ENCODE results near the gene RTN4R.

The RTN4R gene

GRCh38 chr22:20242393-20243175, 25.5 kb downstream of the RTN4R start:
- DNase-seq (ENCODE audit: low read depth, low spot score): no peak

- peak; percentile 41 for DNase-seq (ENCODE audit: low read depth, low spot score)
Observed at GRCh38 chr22:20241579-20242392, 26.3 kb downstream of the RTN4R start.

GRCh38 chr22:20240900-20241299, 27.2 kb downstream of the RTN4R start:
- DNase-seq (ENCODE audit: low read depth, low spot score): no peak

GRCh38 chr22:20240447-20240764, 27.7 kb downstream of the RTN4R start:
- no peak for DNase-seq (ENCODE audit: low read depth, low spot score)

GRCh38 chr22:20239676-20240446, 28.3 kb downstream of the RTN4R start:
- DNase-seq (ENCODE audit: low read depth, low spot score): no peak

GRCh38 chr22:20238901-20239675, 29.0 kb downstream of the RTN4R start:
- peak; percentile 51 for DNase-seq (ENCODE audit: low read depth, low spot score)

- peak; percentile 86 for DNase-seq (ENCODE audit: low read depth, low spot score)
Observed at GRCh38 chr22:20238536-20238900, 29.6 kb downstream of the RTN4R start.

- no peak for DNase-seq (ENCODE audit: low read depth, low spot score)
Observed at GRCh38 chr22:20237480-20238440, 30.4 kb downstream of the RTN4R start.

GRCh38 chr22:20236052-20236717, 31.9 kb downstream of the RTN4R start:
- DNase-seq (ENCODE audit: low read depth, low spot score): no peak

- DNase-seq (ENCODE audit: low read depth, low spot score): no peak
Observed at GRCh38 chr22:20235389-20235991, 32.6 kb downstream of the RTN4R start.

- no peak for DNase-seq (ENCODE audit: low read depth, low spot score)
Observed at GRCh38 chr22:20234760-20235388, 33.2 kb downstream of the RTN4R start.

- DNase-seq (ENCODE audit: low read depth, low spot score): no peak
Observed at GRCh38 chr22:20234314-20234682, 33.8 kb downstream of the RTN4R start.

GRCh38 chr22:20233351-20234313, 34.5 kb downstream of the RTN4R start:
- DNase-seq (ENCODE audit: low read depth, low spot score): no peak

GRCh38 chr22:20232781-20233180, 35.3 kb downstream of the RTN4R start:
- DNase-seq (ENCODE audit: low read depth, low spot score): no peak

- no peak for DNase-seq (ENCODE audit: low read depth, low spot score)
Observed at GRCh38 chr22:20232237-20232598, 35.9 kb downstream of the RTN4R start.

GRCh38 chr22:20231514-20232236, 36.4 kb downstream of the RTN4R start:
- DNase-seq (ENCODE audit: low read depth, low spot score): no peak

GRCh38 chr22:20230777-20231420, 37.2 kb downstream of the RTN4R start:
- DNase-seq (ENCODE audit: low read depth, low spot score): no peak

Measured in ELF-1 (cell line).